HG02938 (cell line): Measurements from ENCODE around the gene ATG10.
"Not testable (repeated sequence)": the region's sequence is repeated elsewhere in the genome, so short reads cannot be mapped to it uniquely, and the experiment has no call there.

Source experiments
- ATAC-seq: cut with Tn5 transposase; IDR thresholded peaks from one replicate; pipeline ENCODE4 v1.9.1; 2021; ENCODE audit warnings: mild to moderate bottlenecking, moderate library complexity; ENCODE audit not compliant: unreplicated experiment

The ATG10 gene

GRCh38 chr5:82217917-82218316, 246.1 kb downstream of the ATG10 start:
- ATAC-seq = no peak

- ATAC-seq = no peak
These were observed 246.7 kb downstream of the ATG10 start for GRCh38 chr5:82218374-82219156.

DNA sequence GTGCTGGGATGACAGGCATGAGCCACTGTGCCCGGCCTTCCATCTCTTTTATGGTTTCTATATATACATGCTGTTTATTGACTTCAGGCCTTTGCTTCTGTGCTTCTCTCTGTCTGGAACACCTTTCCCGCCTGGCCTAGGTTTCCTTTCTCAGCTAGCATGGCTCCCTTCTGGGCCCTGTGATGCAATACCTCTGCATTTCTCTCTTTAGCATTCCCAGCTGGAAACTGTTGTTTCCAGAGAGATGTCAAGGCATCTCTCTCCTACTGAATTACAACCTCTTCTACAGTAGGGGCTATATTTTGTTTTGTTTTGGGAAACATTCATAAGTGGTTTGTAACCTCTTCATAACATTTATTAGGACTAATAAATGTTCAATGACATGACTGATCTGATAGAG, 249.2 kb downstream of the ATG10 start:
- ATAC-seq = no peak

DNA sequence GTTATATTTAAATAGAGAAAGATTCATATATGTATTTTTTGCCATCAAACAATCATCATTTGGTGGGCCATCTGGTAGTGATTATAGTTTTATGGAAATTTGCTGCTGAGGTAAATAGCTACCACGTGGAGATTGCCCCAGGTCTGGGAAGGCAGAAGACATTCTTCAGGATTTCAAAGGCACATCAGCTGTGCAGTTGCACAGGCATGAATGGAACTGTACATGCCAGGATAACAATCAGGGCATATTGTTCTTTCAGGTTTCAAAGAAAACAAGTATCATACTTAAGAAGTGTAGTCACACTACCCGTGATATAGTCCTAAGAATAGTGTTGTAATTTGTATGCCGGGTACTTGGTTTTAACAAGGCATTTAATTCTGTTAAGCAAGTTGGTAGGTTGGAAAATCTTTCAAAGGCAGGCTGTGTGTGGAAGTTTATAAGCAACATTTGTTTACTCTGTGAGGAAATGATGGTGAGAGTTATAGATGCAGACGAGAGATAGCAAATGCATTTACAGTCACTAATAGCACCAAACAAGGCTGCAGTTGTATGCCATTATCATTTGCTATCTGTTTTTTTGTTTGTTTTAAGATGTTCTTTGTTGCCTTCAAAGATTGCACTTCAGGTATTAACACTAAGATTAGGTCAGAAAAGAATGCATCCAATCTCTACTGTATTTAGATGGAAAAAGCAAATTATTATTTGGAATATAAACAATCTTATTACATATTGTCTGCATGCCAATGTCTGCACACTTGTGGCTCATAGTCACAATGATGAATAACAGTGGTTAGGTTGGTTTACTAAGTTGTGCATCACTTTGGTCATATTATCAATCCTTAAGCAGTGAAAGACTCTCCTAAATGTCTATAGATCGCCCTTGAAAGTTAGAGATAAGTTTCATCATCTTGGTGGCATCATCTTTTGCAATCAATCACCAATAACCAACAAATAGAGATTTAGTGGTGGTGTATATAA, 251.1 kb downstream of the ATG10 start:
- no peak for ATAC-seq

- peak; percentile 81 for ATAC-seq
These were observed 253.8 kb downstream of the ATG10 start for GRCh38 chr5:82225525-82226172.

DNA sequence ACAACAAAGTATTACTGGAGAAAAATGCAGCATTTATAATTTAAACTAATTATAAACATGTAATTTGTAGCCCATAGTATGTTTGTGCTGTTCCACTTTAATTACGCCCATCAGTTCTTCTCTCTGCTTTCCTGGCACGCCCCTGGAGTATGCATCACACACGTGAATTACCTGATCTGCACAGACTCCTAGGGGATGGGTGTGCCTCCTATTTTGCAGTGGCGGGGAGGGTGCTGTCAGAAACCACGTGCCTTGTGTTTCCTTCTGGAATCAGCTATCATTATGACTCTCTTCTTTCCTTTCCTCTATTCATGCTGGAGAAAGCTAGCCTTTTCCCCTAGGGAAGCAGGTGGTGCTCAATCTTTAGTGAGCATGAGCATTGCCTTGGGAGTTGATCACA, 263.1 kb downstream of the ATG10 start:
- ATAC-seq = no peak

- ATAC-seq = no peak
These were observed 272.3 kb downstream of the ATG10 start for GRCh38 chr5:82244151-82244550.

GRCh38 chr5:82244854-82245635, 273.2 kb downstream of the ATG10 start:
- no peak for ATAC-seq

DNA sequence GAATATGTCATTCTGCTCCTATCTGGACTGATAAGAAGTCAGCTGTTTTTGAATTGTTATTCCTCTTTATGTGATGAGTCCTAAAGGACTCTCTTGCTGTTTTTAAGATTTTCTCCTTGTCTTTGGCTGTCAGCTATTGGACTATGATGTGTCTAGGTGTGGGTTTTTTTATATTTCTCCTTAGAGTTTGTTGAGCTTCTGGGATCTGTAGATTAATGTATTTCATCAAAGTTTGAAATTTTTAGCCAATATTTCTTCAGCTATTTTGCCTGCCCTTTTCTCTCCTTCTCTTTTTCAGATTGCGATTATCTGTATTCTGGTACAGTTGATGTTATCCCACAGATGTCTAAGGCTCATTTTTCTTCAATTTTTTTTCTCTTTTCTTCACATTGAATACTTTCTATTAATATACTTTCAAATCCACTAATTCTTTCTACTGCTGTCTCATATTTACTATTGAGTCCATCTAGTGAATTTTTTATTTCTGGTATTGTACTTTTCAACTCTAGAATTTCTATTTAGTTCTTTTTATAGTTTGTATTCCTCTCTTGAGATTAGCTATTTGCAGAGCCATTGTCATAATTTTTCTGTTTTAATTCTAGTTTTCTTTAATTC, 275.2 kb downstream of the ATG10 start:
- no peak for ATAC-seq

GRCh38 chr5:82252744-82253143, 280.9 kb downstream of the ATG10 start:
- no peak for ATAC-seq

DNA sequence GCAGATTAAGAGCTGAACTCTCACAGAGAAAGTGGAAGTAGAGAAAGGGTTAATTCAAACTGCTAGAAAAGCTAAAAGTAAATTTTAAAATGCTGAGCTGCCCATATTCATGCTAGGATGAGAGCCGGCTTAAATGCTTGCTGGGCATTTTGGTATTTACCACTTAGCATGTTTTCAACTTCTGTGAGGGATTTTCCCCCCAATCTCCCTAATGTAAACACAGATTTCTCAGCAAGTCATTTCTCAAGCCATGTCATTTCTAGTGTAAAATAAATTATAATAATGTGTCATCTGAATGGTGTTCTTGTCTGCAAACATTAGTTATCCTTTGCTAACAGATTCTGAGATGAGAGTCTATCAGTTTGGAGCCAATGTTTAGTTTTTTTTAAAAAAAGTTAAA, 284.0 kb downstream of the ATG10 start:
- no peak for ATAC-seq

DNA sequence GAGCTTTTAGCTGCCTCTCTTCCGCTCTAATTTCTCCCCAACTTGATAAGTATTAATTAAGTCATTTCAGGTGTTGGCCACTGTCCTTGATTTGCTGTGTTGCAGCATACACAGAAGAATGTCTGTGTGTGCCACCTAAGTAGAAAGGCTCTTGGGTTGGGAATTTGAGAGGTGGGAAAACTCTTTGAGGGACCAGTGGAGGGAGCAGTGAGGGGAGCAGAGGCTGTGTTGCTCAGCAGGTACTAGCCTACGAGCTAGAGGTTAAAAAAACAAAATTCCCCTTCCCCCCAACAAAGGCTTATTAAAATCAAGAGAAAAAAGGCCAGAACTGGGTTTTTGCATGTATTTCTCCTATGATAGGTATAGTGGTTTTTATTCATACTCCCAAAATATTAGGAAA, 285.4 kb downstream of the ATG10 start:
- ATAC-seq = no peak

DNA sequence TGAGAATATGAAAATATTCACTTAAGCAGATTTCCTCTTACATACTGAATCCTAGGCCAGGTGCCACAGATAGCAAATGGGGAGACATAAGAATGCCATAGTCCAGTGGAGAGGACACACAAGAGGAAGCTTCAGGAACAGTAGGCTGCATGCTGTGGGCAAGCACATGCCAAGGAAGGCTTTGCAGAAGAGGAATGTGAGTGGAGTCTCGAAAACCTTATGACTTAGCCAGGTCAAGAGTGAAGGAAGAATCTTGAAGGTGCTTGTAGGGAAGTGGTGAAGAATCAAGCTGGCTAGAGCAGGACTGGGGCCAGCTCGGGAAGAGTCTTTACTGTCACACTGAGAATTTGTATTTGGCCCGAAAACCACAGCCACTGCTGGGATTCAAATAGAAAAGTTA, 285.9 kb downstream of the ATG10 start:
- ATAC-seq = no peak

- ATAC-seq = no peak
These were observed 287.5 kb downstream of the ATG10 start for GRCh38 chr5:82259172-82259800.

GRCh38 chr5:82265047-82265446, 293.2 kb downstream of the ATG10 start:
- ATAC-seq = no peak

- ATAC-seq = not testable (repeated sequence)
These were observed 295.6 kb downstream of the ATG10 start for GRCh38 chr5:82267297-82267933.

GRCh38 chr5:82269363-82269762, 297.5 kb downstream of the ATG10 start:
- not testable (repeated sequence) for ATAC-seq

- ATAC-seq = not testable (repeated sequence)
These were observed 300.9 kb downstream of the ATG10 start for GRCh38 chr5:82272571-82273356.
